Hematopoietic multipotent progenitor cell treated with erythropoietin and hydrocortisone succinate and interleukin-3 and kit ligand, for 8 days (in vitro differentiated cells): ENCODE measurements around the gene PLPPR3.
A peak's percentile ranks its signal among the peaks of the same experiment; 100 is the strongest.

Experiments
- DNase-seq: peaks from one replicate; pipeline ENCODE4 v3.0.0-alpha.2; 2015

PLPPR3 gene, protein sequence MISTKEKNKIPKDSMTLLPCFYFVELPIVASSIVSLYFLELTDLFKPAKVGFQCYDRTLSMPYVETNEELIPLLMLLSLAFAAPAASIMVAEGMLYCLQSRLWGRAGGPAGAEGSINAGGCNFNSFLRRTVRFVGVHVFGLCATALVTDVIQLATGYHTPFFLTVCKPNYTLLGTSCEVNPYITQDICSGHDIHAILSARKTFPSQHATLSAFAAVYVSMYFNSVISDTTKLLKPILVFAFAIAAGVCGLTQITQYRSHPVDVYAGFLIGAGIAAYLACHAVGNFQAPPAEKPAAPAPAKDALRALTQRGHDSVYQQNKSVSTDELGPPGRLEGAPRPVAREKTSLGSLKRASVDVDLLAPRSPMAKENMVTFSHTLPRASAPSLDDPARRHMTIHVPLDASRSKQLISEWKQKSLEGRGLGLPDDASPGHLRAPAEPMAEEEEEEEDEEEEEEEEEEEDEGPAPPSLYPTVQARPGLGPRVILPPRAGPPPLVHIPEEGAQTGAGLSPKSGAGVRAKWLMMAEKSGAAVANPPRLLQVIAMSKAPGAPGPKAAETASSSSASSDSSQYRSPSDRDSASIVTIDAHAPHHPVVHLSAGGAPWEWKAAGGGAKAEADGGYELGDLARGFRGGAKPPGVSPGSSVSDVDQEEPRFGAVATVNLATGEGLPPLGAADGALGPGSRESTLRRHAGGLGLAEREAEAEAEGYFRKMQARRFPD

DNA sequence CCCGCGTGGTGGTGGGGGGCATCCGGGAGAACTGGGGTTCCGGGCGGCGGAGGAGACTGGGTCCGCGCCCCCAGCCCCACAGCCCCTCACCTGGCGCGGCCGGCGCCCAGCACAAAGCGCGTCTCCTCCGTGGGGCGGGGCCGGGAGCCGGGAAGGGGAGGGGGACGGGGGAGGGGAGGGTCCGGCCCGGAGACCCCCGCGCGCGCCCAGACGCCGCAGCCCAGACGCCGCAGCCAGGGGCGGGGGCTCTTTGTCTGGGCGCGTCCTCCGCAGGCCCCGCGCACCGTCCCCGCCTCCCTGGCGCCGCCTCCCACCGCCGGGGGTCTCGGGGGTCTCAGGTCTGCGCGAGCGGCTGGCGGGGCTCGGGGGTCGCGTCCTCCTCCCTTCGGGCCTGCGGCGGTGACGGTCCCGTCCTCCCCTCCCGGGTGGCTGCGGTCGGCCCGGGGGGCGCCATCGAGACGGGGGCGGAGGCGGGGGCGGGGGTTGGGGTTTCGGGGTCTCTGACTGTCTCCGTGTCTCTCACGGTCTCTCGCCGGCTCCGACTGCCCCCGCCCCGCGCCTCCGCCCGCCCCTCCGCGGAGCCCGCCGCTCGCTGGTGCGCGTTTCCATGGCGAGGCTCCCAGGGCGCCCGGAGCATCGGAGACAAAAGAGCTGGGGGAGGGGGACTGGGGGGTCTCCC is at the start of gene PLPPR3:
TSS of gene PLPPR3 (minus strand) at position 131 of the 679 bp plus-strand sequence. CDS start 396 bp downstream, outside the sequence.
- no peak for DNase-seq

GRCh38 chr19:870963-871401 is 49.2 kb upstream of the PLPPR3 start:
- no peak for DNase-seq

GRCh38 chr19:870314-870713 is 48.6 kb upstream of the PLPPR3 start:
- no peak for DNase-seq

DNA sequence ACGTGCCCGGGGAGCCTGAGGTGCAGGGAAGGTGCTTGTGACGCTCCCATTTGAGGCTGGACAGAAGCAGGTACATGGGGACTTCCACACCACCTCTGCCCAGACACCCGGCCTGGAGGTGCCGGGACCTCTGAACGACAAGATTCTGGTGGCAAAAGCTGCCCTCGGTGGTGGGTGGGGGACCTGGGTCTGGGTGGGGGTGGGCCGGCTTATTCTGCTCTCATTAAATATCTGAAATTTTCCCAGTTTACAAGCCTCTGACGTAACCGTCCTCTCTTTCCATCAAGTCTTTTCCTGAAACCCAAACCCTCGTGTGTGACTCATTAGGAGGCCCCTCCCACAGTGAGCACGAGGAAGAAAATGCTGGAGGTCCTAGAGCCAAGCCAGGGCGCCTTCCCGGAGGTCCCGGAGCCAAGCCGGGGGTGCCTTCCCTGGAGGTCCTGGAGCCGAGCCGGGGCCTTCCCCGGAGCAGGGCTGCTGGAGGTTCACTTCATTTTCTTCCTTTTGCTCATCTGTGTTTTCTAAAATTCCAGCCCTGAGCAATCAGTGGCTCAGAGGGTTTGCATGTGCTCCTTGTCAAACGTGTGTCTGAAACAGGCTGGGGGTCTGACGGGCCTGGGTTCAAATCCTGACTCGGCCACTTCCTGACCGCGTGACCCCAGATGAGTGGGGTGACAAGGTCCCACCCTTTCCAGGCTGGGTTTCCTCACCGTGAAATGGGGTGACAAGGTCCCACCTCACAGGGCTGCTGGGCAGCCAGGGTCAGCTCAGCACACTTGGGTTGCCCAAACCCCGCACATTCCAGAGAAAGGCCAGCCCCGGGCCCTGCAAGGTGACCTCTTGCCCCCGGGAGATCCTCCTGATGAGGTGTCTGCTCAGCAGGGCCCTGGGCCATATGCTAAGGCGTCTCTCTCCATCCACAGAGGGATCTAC is 47.8 kb upstream of the PLPPR3 start:
- DNase-seq: no peak

- no peak for DNase-seq
Observed at GRCh38 chr19:868458-869244, 46.9 kb upstream of the PLPPR3 start.

DNA sequence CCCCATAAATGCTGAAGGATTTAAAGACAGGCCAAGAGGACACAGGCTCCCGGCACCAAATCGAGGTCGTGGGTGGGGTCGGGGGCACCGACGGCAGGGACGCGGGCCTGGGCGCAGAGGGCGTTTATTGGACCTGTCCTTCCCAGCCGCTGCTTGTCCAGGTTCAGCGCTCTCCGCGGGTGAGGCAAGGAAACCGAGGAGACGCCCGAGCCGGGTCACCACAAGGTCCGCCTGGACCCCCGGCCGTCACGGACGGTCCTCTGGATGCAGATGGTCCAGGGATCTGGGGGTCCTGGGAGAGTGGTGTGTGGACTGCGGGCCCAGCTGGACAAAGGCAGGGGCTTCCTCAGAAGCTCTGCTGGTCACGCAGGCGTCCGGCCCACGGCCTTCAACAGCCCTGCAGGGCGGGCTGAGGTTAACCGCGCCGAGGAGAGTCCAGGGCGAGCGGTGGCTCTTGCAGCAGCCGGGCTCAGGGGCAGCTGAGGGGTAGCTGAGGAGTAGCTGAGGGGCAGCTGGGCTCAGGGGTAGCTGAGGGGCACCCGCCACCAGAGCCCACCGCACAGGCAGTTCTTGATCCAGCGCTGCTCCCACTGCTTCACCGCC is 46.2 kb upstream of the PLPPR3 start:
- no peak for DNase-seq

DNA sequence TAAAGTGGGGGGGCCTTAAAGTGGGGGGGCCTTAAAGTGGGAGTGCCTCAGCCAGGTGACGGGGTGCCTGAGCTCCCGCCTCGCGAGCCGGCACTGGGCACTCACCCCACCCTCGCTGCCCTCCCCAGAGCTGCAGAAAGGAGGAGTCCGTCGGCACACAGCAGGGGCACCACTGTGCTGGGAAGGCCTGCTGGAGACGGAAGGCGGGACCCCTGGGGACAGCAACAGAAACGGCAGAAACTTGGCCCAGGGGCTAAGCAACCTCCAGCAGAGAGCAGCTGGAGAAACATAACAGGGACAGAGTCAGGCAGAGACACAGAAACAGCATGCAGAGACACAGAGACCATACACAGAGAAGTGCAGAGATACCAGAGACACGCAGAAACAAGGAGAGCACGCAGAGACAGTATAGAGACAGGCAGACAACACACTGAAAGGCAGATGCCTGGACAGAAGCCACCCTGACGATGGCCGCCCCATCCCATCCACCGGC is 45.6 kb upstream of the PLPPR3 start:
- no peak for DNase-seq

- no peak for DNase-seq
Observed at GRCh38 chr19:866769-867300, 45.1 kb upstream of the PLPPR3 start.

- no peak for DNase-seq
Observed at GRCh38 chr19:863315-863620, 41.5 kb upstream of the PLPPR3 start.

GRCh38 chr19:862581-863314 is 41.0 kb upstream of the PLPPR3 start:
- DNase-seq: peak; percentile 83

- peak; percentile 84 for DNase-seq
Observed at GRCh38 chr19:861756-862580, 40.2 kb upstream of the PLPPR3 start.

DNA sequence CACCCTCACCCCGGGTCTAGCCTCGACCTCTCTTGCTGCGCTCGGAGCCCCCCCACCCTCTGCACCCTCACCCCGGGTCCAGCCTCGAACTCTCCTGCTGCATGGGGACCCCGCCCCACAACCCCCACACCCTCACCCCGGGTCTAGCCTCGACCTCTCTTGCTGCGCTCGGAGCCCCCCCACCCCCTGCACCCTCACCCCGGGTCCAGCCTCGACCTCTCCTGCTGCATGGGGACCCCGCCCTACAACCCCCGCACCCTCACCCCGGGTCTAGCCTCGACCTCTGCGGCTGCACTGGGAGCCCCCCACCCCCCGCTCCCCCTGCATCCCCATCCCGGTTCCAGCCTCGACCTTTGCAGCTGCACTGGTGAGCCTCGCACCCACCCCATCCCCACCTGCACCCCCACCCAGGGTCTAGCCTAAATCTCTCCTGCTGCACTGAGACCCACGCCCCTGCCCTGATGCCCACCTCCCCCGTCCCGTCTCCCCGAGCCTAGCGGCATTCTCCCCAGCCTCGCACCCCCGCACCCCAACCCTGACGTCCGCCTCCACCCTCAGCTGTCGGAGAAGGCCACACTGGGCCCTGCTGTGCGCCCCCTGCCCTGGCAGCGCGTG is 39.5 kb upstream of the PLPPR3 start:
- DNase-seq: no peak

GRCh38 chr19:858868-859843 is 37.4 kb upstream of the PLPPR3 start, which contains the start of gene CFD:
Gene CFD, plus strand, starts transcription at chr19:859664. Its CDS starts 26 bp downstream, at chr19:859690.
- no peak for DNase-seq

DNA sequence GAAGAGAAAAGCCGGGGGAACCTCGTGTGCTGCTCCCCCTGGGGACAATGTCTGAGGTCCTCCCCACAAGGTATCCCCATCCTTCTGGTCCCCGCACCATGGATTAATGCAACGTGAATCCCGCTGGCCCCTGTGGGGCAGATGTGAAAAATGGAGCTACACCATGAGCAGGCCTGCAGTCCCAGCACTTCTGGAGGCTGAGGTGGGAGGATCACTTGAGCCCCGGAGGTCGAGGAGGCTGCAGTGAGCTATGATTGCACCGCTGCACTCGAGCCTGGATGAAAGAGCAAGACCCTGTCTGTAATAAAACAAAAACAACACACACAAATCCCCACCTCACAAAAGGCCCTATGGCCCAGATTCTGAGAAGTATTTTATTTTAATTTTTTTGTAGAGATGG is 36.5 kb upstream of the PLPPR3 start:
- no peak for DNase-seq

GRCh38 chr19:855566-856120 is 33.9 kb upstream of the PLPPR3 start:
- no peak for DNase-seq

GRCh38 chr19:855142-855541 is 33.4 kb upstream of the PLPPR3 start:
- DNase-seq: no peak

DNA sequence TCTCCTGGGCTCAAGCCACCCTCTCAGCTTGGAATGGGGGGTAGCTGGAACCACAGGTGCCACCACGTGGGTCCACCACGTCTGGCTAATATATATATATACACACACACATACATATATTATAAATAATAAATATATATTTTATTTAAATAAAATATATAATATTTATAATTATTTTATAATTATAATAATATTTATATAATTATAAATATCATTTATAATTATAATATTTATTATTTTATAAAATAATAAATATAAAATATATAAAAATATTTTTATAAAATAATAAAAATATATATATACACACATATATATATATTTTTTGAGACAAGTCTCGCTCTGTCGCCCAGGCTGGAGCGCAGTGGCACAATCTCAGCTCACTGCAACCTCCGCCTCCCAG is 32.8 kb upstream of the PLPPR3 start:
- DNase-seq: no peak
